ENCODE measurements around the gene TAGLN. TPM values are rescaled to one million over a fixed set of nuclear protein-coding genes. Genes with fewer than 3 reads are reported as not detected.
A peak's percentile ranks its signal among the peaks of the same experiment; 100 is the strongest.
"Not testable (repeated sequence)": the region's sequence is repeated elsewhere in the genome, so short reads cannot be mapped to it uniquely, and the experiment has no call there.

TAGLN gene
- total RNA-seq, 1 donor from 2014 or later: 17.9 TPM

DNA sequence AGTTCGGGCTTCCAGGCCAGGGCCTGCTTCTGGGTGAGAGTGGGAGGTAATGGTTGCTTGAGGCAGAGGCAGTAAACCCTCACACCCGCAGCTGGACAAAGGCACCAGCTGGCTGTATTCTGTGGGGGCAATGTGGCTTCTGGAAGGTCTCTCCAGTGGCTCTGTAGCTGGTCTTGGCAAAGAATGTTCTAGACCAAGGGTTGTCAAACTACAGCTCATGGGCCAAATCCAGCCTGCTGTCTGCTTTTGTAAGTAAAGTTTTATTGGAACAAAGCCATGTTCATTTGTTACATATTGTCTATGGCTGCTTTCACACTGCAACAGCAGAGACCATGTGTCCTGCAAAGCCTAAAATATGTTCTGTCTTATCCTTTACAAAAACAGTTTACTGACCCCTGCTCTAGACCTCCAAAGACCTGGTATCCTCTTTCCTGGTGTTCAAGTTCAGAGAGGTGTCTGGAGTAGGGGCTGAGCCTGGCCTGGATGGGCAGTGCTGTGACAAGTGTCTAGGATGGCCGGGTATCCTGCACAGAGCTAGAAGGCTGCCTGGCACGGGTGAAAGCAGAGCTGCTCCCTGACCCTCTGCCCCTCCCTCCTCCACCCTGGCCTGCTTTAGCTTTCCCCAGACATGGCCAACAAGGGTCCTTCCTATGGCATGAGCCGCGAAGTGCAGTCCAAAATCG lies 3.4 kb downstream of the TAGLN start:
- intact Hi-C loops (cut with micrococcal nuclease): loop anchor here (2.0 kb wide), 1 partner anchor 14 kb away; no protein-coding TSS in a partner anchor
- Mint-ChIP-seq H3K27me3 (no peaks in the 10 kb centered on the region), H3K4me3 (no peak overlapping the region), H3K27ac (no peak overlapping the region), H3K9me3 (no peaks in the 10 kb centered on the region), H3K4me1 (peaks cover 27% of the 10 kb centered on the region), H3K36me3 (ENCODE audit: low read depth) (peaks cover 48% of the 10 kb centered on the region)
- TF ChIP-seq, protein P1, sequence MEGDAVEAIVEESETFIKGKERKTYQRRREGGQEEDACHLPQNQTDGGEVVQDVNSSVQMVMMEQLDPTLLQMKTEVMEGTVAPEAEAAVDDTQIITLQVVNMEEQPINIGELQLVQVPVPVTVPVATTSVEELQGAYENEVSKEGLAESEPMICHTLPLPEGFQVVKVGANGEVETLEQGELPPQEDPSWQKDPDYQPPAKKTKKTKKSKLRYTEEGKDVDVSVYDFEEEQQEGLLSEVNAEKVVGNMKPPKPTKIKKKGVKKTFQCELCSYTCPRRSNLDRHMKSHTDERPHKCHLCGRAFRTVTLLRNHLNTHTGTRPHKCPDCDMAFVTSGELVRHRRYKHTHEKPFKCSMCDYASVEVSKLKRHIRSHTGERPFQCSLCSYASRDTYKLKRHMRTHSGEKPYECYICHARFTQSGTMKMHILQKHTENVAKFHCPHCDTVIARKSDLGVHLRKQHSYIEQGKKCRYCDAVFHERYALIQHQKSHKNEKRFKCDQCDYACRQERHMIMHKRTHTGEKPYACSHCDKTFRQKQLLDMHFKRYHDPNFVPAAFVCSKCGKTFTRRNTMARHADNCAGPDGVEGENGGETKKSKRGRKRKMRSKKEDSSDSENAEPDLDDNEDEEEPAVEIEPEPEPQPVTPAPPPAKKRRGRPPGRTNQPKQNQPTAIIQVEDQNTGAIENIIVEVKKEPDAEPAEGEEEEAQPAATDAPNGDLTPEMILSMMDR (IDR thresholded peaks at IDR 0.05): no peak
- POLR2A ChIA-PET: interaction anchor here (0.6 to 2.0 kb wide), 6 partner anchors 8 to 310 kb away, joined by 3 to 11 read pairs (median 4); no protein-coding TSS in a partner anchor
- DNase-seq (no peak), ATAC-seq (ENCODE audit: low read depth) (no peak)
- CTCF ChIA-PET: interaction anchor here (0.7 to 1.7 kb wide), 3 partner anchors 13 to 25 kb away, joined by 3 to 5 read pairs (median 4); no protein-coding TSS in a partner anchor

DNA sequence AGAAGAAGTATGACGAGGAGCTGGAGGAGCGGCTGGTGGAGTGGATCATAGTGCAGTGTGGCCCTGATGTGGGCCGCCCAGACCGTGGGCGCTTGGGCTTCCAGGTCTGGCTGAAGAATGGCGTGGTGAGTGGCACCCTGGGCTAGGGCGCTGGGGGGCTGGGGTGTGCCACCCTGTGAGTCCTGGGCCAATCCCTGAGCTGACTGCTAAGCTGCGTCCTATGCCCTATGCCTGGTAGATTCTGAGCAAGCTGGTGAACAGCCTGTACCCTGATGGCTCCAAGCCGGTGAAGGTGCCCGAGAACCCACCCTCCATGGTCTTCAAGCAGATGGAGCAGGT lies 3.9 kb downstream of the TAGLN start:
- CTCF ChIA-PET: interaction anchor here (0.7 to 1.7 kb wide), 3 partner anchors 14 to 24 kb away, joined by 3 to 5 read pairs (median 4); no protein-coding TSS in a partner anchor
- no peak overlapping the region for H3K4me3 Mint-ChIP-seq
- POLR2A ChIA-PET: interaction anchor here (0.6 to 1.0 kb wide), 3 partner anchors 17 to 311 kb away, joined by 3 to 4 read pairs (median 3); no protein-coding TSS in a partner anchor
- intact Hi-C loops (cut with micrococcal nuclease): loop anchor here (2.0 kb wide), 1 partner anchor 14 kb away; no protein-coding TSS in a partner anchor
- H3K27me3 Mint-ChIP-seq: no peaks in the 10 kb centered on the region
- ATAC-seq (ENCODE audit: low read depth) (no peak), DNase-seq (no peak)
- H3K27ac Mint-ChIP-seq: peak overlapping the region; percentile 30
- TF ChIP-seq, protein P1 (IDR thresholded peaks at IDR 0.05): no peak
- H3K36me3 Mint-ChIP-seq (ENCODE audit: low read depth): peaks cover 45% of the 10 kb centered on the region
- H3K4me1 Mint-ChIP-seq: peaks cover 22% of the 10 kb centered on the region
- H3K9me3 Mint-ChIP-seq: no peaks in the 10 kb centered on the region

DNA sequence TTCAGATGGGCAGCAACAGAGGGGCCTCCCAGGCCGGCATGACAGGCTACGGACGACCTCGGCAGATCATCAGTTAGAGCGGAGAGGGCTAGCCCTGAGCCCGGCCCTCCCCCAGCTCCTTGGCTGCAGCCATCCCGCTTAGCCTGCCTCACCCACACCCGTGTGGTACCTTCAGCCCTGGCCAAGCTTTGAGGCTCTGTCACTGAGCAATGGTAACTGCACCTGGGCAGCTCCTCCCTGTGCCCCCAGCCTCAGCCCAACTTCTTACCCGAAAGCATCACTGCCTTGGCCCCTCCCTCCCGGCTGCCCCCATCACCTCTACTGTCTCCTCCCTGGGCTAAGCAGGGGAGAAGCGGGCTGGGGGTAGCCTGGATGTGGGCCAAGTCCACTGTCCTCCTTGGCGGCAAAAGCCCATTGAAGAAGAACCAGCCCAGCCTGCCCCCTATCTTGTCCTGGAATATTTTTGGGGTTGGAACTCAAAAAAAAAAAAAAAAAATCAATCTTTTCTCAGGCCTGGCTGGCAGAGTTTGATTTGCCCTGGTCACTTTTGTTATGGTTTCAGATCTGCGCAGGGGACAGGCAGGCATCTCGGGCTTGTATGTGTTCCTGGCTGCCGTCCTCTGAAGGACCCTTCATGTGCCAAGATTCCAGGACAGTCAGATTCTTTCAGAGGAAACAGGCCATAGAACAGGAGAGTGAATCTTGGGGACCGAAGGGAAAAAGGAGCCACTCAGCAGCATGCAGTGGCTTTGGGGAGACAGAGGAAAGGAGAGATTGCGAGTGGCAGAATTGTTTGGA lies 5.3 kb downstream of the TAGLN start:
- H3K36me3 Mint-ChIP-seq (ENCODE audit: low read depth): peaks cover 44% of the 10 kb centered on the region
- ATAC-seq (ENCODE audit: low read depth) (no peak), DNase-seq (no peak)
- intact Hi-C loops (cut with micrococcal nuclease): loop anchor here (5.0 kb wide), 1 partner anchor 72 kb away; no protein-coding TSS in a partner anchor
- H3K4me3 Mint-ChIP-seq: no peak overlapping the region
- H3K27ac Mint-ChIP-seq: no peak overlapping the region
- TF ChIP-seq, protein P1 (IDR thresholded peaks at IDR 0.05): no peak
- CTCF ChIA-PET: interaction anchor here (1.7 kb wide), 1 partner anchor 24 kb away, joined by 5 read pairs; no protein-coding TSS in a partner anchor
- H3K9me3 Mint-ChIP-seq: no peaks in the 10 kb centered on the region
- POLR2A ChIA-PET: interaction anchor here (0.9 to 1.0 kb wide), 2 partner anchors 19 to 25 kb away, joined by 3 to 8 read pairs; no protein-coding TSS in a partner anchor
- no peaks in the 10 kb centered on the region for H3K27me3 Mint-ChIP-seq
- H3K4me1 Mint-ChIP-seq: peaks cover 16% of the 10 kb centered on the region

DNA sequence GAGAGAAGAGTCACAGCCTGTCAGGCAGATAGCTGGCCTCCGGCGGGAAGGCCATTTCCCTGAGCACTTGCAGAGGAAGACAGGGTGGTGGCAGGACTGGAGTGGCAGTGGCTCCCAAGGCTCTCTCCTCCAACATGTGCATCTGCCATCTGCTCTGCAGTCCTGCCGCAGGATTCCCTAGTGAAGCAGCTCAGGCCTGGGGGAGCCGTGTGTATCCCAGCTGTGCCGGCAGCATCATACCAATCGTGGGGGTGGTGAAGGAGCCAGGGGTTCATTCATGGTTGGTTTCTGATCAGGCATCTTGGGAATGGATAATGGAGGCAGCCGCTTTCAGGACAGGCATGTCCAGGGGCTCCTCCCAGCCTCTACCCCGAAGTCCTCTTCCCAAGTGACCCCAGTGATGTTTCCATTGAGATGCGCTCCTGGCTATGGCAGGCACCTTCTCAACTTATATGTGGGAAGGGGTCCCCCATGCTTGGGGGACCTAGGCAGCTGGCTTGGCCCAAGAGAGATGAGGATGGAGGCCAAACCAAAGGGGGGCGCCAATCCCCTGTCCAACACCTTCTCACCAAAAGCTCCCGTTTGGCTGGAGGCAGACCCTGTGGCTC lies 6.1 kb downstream of the TAGLN start:
- Mint-ChIP-seq H3K27ac (peak overlapping the region; percentile 2), H3K27me3 (no peaks in the 10 kb centered on the region), H3K4me1 (peaks cover 16% of the 10 kb centered on the region), H3K36me3 (ENCODE audit: low read depth) (peaks cover 48% of the 10 kb centered on the region), H3K9me3 (no peaks in the 10 kb centered on the region), H3K4me3 (no peak overlapping the region)
- TF ChIP-seq, protein P1 (IDR thresholded peaks at IDR 0.05): no peak
- ATAC-seq (ENCODE audit: low read depth): no peak
- intact Hi-C loops (cut with micrococcal nuclease): loop anchor here (5.0 kb wide), 1 partner anchor 73 kb away; no protein-coding TSS in a partner anchor
- ChIA-PET CTCF (no interaction called here), POLR2A (interaction anchor here (0.7 to 1.0 kb wide), 3 partner anchors 13 to 26 kb away, joined by 3 to 8 read pairs (median 3); no protein-coding TSS in a partner anchor)
- DNase-seq: no peak

DNA sequence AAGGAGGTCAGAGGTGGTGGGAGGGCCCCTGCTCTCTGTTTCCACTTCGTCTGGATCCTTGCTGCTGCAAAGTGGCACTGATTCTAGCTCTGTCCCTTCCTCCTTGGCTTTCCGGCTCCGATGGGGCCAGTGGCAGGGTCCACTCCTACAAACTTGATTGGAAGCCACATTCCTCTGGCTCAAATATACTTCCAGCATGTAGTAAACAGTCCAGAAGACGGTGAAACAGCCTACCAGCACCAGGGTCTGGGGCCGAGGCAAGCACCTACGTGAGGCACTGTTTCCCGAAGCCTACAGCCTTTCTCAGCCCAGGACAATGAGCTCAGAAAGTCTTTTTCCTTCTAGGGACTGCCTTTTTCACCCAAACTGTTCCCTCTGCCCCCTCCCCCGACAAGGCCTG lies 6.9 kb downstream of the TAGLN start:
- H3K27ac Mint-ChIP-seq; H3K4me1 Mint-ChIP-seq; H3K27me3 Mint-ChIP-seq; CTCF ChIA-PET; DNase-seq; ATAC-seq (ENCODE audit: low read depth); H3K9me3 Mint-ChIP-seq; H3K4me3 Mint-ChIP-seq: not testable (repeated sequence)
- peaks cover 54% of the 10 kb centered on the region for H3K36me3 Mint-ChIP-seq (ENCODE audit: low read depth)
- POLR2A ChIA-PET: interaction anchor here (0.7 kb wide), 1 partner anchor 12 kb away, joined by 3 read pairs; no protein-coding TSS in a partner anchor
- intact Hi-C loops (cut with micrococcal nuclease): loop anchor here (5.0 kb wide), 1 partner anchor 74 kb away; no protein-coding TSS in a partner anchor

DNA sequence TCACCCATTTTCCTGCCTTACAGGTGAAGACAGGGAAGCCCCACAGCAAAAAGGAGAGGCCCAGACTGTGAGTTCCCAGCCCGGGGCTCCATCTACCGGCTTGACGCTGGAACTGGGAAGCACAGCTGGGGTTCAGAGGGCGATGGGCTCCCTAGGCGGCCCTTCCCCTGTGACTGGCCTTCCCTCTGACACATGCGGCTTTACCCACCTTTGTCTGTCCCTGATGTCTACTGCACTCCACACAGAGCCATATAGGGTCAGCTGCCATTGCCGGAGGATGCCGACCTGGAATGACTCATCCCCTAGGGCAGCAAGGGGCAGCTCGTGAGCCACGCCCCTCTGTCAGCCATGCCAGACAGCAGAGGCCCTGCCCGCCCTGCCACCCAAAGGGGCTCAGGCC lies 7.7 kb downstream of the TAGLN start:
- not testable (repeated sequence) for H3K27me3 Mint-ChIP-seq

DNA sequence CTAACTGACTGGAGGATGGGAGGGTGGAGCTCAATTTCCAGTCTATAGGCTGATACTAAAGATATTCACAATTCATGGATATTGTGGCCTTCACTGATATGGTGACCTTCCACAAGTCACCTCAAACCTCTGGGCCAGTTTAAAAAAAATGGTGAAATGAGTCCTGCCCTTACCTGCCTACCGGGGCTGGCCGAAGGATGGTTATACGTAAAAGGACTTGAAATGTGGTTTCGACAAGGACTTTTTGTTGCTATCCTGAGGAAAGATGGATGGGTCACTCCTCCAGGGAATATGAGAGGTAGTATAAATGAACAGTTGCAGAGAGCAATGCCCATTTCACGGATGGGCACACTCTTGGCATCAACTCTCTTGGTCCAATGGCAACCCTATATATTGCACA lies 8.3 kb downstream of the TAGLN start:
- H3K27me3 Mint-ChIP-seq; H3K27ac Mint-ChIP-seq; DNase-seq; POLR2A ChIA-PET; H3K4me3 Mint-ChIP-seq; H3K4me1 Mint-ChIP-seq; CTCF ChIA-PET; ATAC-seq (ENCODE audit: low read depth); H3K9me3 Mint-ChIP-seq: not testable (repeated sequence)
- H3K36me3 Mint-ChIP-seq (ENCODE audit: low read depth): peaks cover 65% of the 10 kb centered on the region
- intact Hi-C loops (cut with micrococcal nuclease): loop anchor here (5.0 kb wide), 1 partner anchor 75 kb away; no protein-coding TSS in a partner anchor

More for the DNA sequence above, 7.7 kb downstream of the TAGLN start:
- POLR2A ChIA-PET; CTCF ChIA-PET; DNase-seq; H3K9me3 Mint-ChIP-seq; ATAC-seq (ENCODE audit: low read depth); H3K4me1 Mint-ChIP-seq; H3K27ac Mint-ChIP-seq; H3K4me3 Mint-ChIP-seq: not testable (repeated sequence)
- peaks cover 62% of the 10 kb centered on the region for H3K36me3 Mint-ChIP-seq (ENCODE audit: low read depth)
- intact Hi-C loops (cut with micrococcal nuclease): loop anchor here (5.0 kb wide), 1 partner anchor 75 kb away; no protein-coding TSS in a partner anchor

Data from activated B cell treated with CpG ODN at 0.5 μM for 24 hours (primary cell).